ENCODE results near the gene TBC1D30. TPM values are rescaled to one million over a fixed set of nuclear protein-coding genes. Genes with fewer than 3 reads are reported as not detected.
"Not testable (repeated sequence)": the region's sequence is repeated elsewhere in the genome, so short reads cannot be mapped to it uniquely, and the experiment has no call there.

The TBC1D30 gene
- total RNA-seq = 1 to 10 TPM; 1.2 to 6.1 (median 1.6) TPM

- 0 to 2% methylated on average over 30 to 50 of the region's 69 CpGs for WGBS, 2 donors
- no peak for DNase-seq (ENCODE audit: low spot score in 2 of 2)
- no peak for TF ChIP-seq CTCF (IDR thresholded peaks at IDR 0.05)
- TF ChIP-seq POLR2A (IDR thresholded peaks at IDR 0.05) = no peak
- intact Hi-C loops (cut with DNase I; ENCODE audit: low total_unique reads) = no loop called here
- H3K4me3 ChIP-seq (ENCODE audit: low read depth, poor library complexity, severe bottlenecking) = peak within 1 kb of the TSS; percentile 10
These were observed at the start of gene TBC1D30 for GRCh38 chr12:64824500-64825142. Gene TBC1D30, plus strand, starts transcription at chr12:64824647. Its CDS starts 233 bp downstream, at chr12:64824880.

- DNase-seq (ENCODE audit: low spot score in 2 of 2); intact Hi-C loops (cut with DNase I; ENCODE audit: low total_unique reads); H3K4me3 ChIP-seq (ENCODE audit: low read depth, poor library complexity, severe bottlenecking): not testable (repeated sequence)
These were observed 49.2 kb upstream of the TBC1D30 start for GRCh38 chr12:64775147-64775736.

- DNase-seq (ENCODE audit: low spot score in 2 of 2) = no peak
- 79 to 84% methylated on average over 10 of the region's 10 CpGs for WGBS, 2 donors
- TF ChIP-seq POLR2A (IDR thresholded peaks at IDR 0.05) (no peak), CTCF (IDR thresholded peaks at IDR 0.05) (no peak)
- no peak overlapping the region for H3K4me3 ChIP-seq (ENCODE audit: low read depth, poor library complexity, severe bottlenecking)
- intact Hi-C loops (cut with DNase I; ENCODE audit: low total_unique reads) = no loop called here
These were observed 45.0 kb upstream of the TBC1D30 start for GRCh38 chr12:64779354-64779974.

- TF ChIP-seq POLR2A (IDR thresholded peaks at IDR 0.05) (no peak), CTCF (IDR thresholded peaks at IDR 0.05) (no peak)
- H3K4me3 ChIP-seq (ENCODE audit: low read depth, poor library complexity, severe bottlenecking) = peak overlapping the region; percentile 26
- intact Hi-C loops (cut with DNase I; ENCODE audit: low total_unique reads) = no loop called here
- DNase-seq (ENCODE audit: low spot score in 2 of 2) = no peak
- 16 to 24% methylated on average over 15 of the region's 15 CpGs for WGBS, 2 donors
These were observed 44.3 kb upstream of the TBC1D30 start for GRCh38 chr12:64780132-64780530.

GRCh38 chr12:64780531-64781279, 43.7 kb upstream of the TBC1D30 start:
- intact Hi-C loops (cut with DNase I; ENCODE audit: low total_unique reads) = no loop called here
- H3K4me3 ChIP-seq (ENCODE audit: low read depth, poor library complexity, severe bottlenecking) = peak overlapping the region; percentile 26
- DNase-seq (ENCODE audit: low spot score in 2 of 2) = peak in 1 of 2 donors; percentile 87
- WGBS, 2 donors = 1 to 2% methylated on average over 22 to 44 of the region's 103 CpGs
- no peak for TF ChIP-seq POLR2A (IDR thresholded peaks at IDR 0.05)
- TF ChIP-seq CTCF (IDR thresholded peaks at IDR 0.05) = no peak

Data from lower leg skin (tissue), 4 donors.